ENCODE measurements around the gene NPTX1. TPM values are rescaled to one million over a fixed set of nuclear protein-coding genes. Genes with fewer than 3 reads are reported as not detected.

The NPTX1 gene
- total RNA-seq, 1 donor from 2014 or later: not detected

GRCh38 chr17:80452173-80452915 lies 24.1 kb downstream of the NPTX1 start:
- peaks cover 7% of the 10 kb centered on the region for H3K27me3 Mint-ChIP-seq
- DNase-seq (ENCODE audit: low spot score, unreplicated experiment): no peak
- TF ChIP-seq, protein P1, sequence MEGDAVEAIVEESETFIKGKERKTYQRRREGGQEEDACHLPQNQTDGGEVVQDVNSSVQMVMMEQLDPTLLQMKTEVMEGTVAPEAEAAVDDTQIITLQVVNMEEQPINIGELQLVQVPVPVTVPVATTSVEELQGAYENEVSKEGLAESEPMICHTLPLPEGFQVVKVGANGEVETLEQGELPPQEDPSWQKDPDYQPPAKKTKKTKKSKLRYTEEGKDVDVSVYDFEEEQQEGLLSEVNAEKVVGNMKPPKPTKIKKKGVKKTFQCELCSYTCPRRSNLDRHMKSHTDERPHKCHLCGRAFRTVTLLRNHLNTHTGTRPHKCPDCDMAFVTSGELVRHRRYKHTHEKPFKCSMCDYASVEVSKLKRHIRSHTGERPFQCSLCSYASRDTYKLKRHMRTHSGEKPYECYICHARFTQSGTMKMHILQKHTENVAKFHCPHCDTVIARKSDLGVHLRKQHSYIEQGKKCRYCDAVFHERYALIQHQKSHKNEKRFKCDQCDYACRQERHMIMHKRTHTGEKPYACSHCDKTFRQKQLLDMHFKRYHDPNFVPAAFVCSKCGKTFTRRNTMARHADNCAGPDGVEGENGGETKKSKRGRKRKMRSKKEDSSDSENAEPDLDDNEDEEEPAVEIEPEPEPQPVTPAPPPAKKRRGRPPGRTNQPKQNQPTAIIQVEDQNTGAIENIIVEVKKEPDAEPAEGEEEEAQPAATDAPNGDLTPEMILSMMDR (IDR thresholded peaks at IDR 0.05; ENCODE audit: unreplicated experiment): no peak
- H3K4me3 Mint-ChIP-seq (ENCODE audit: low read depth): peak overlapping the region; percentile 90
- no peak overlapping the region for H3K27ac Mint-ChIP-seq
- no peaks in the 10 kb centered on the region for H3K9me3 Mint-ChIP-seq (ENCODE audit: low read depth)
- H3K36me3 Mint-ChIP-seq (ENCODE audit: insufficient read depth): no peaks in the 10 kb centered on the region
- peaks cover 19% of the 10 kb centered on the region for H3K4me1 Mint-ChIP-seq (ENCODE audit: low read depth)

- H3K4me3 Mint-ChIP-seq (ENCODE audit: low read depth): no peak overlapping the region
- TF ChIP-seq, protein P1 (IDR thresholded peaks at IDR 0.05; ENCODE audit: unreplicated experiment): no peak
- DNase-seq (ENCODE audit: low spot score, unreplicated experiment): no peak
- peaks cover 19% of the 10 kb centered on the region for H3K4me1 Mint-ChIP-seq (ENCODE audit: low read depth)
- no peaks in the 10 kb centered on the region for H3K9me3 Mint-ChIP-seq (ENCODE audit: low read depth)
- peaks cover 3% of the 10 kb centered on the region for H3K27me3 Mint-ChIP-seq
- H3K27ac Mint-ChIP-seq: no peak overlapping the region
- H3K36me3 Mint-ChIP-seq (ENCODE audit: insufficient read depth): no peaks in the 10 kb centered on the region
These were observed 25.2 kb downstream of the NPTX1 start for GRCh38 chr17:80451104-80451775.

DNA sequence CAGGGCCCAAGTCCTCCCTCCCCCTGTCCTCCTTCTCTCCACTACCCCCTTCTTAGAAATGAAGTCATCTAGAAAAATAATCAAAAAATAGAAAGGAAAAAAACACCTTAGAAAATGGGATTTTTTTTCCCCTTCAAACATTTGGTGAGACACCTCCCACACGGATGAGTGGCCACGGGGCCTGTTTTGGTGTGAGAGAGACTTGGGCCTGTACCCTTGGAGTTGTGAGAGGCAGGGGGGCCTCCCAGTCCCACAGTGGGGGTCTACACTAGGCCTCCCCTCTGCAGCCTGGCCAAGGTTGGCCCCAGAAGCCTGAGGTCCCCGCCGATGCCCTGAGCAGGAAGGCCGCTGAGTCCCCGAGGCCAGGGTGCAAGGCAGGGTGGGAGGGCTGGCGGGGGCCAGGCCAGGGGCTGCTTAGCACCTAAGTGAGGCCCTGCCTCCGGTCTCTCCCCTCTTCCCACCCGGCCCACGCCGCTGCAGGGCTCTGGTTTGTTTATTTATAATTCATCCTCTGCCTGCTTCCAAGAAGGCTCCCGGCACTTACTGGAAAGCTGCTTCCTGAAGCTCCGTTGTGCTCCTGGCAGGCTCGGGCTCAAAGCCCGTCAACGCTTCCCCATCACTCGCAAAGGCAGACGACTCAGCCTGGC lies 26.4 kb downstream of the NPTX1 start:
- Mint-ChIP-seq H3K27ac (no peak overlapping the region), H3K4me3 (ENCODE audit: low read depth) (no peak overlapping the region), H3K4me1 (ENCODE audit: low read depth) (peaks cover 13% of the 10 kb centered on the region), H3K9me3 (ENCODE audit: low read depth) (no peaks in the 10 kb centered on the region), H3K27me3 (peaks cover 3% of the 10 kb centered on the region), H3K36me3 (ENCODE audit: insufficient read depth) (no peaks in the 10 kb centered on the region)
- TF ChIP-seq, protein P1 (IDR thresholded peaks at IDR 0.05; ENCODE audit: unreplicated experiment): no peak
- DNase-seq (ENCODE audit: low spot score, unreplicated experiment): no peak

GRCh38 chr17:80449194-80449929 lies 27.0 kb downstream of the NPTX1 start:
- TF ChIP-seq, protein P1 (IDR thresholded peaks at IDR 0.05; ENCODE audit: unreplicated experiment): no peak
- Mint-ChIP-seq H3K9me3 (ENCODE audit: low read depth) (no peaks in the 10 kb centered on the region), H3K4me1 (ENCODE audit: low read depth) (peaks cover 12% of the 10 kb centered on the region), H3K36me3 (ENCODE audit: insufficient read depth) (no peaks in the 10 kb centered on the region), H3K27me3 (peaks cover 3% of the 10 kb centered on the region), H3K4me3 (ENCODE audit: low read depth) (no peak overlapping the region), H3K27ac (no peak overlapping the region)
- DNase-seq (ENCODE audit: low spot score, unreplicated experiment): no peak

DNA sequence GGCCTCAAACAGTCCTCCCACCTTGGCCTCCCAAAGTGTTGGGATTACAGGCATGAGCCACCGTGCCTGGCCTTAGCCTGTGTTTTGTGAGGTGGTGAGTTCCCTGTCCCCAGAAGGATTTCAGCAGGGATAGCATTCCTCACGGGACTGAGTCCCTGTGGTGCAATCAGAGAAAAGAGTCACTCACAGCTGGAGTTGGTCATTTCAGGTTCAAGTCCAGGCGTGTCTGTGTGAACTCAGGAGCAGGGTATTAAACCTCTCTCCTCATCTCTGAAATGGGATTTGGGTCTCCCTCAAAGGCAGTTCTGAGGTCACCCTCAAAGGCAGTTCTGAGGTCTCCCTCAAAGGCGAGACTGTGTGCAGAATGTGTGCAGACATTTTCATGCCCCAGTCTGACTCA lies 28.6 kb downstream of the NPTX1 start:
- TF ChIP-seq, protein P1 (IDR thresholded peaks at IDR 0.05; ENCODE audit: unreplicated experiment): no peak
- no peak for DNase-seq (ENCODE audit: low spot score, unreplicated experiment)
- Mint-ChIP-seq H3K27me3 (peaks cover 8% of the 10 kb centered on the region), H3K4me3 (ENCODE audit: low read depth) (no peak overlapping the region), H3K36me3 (ENCODE audit: insufficient read depth) (no peaks in the 10 kb centered on the region), H3K4me1 (ENCODE audit: low read depth) (no peaks in the 10 kb centered on the region), H3K27ac (no peak overlapping the region), H3K9me3 (ENCODE audit: low read depth) (no peaks in the 10 kb centered on the region)

All from progenitor cell of endocrine pancreas (in vitro differentiated cells).